HS-5 (cell line): Measurements from ENCODE around the gene PACSIN1.

Source experiments
- DNase-seq: peaks from one replicate; pipeline ENCODE4 v3.0.0-alpha.2; 2012; ENCODE audit warnings: low read depth

PACSIN1 gene

DNA sequence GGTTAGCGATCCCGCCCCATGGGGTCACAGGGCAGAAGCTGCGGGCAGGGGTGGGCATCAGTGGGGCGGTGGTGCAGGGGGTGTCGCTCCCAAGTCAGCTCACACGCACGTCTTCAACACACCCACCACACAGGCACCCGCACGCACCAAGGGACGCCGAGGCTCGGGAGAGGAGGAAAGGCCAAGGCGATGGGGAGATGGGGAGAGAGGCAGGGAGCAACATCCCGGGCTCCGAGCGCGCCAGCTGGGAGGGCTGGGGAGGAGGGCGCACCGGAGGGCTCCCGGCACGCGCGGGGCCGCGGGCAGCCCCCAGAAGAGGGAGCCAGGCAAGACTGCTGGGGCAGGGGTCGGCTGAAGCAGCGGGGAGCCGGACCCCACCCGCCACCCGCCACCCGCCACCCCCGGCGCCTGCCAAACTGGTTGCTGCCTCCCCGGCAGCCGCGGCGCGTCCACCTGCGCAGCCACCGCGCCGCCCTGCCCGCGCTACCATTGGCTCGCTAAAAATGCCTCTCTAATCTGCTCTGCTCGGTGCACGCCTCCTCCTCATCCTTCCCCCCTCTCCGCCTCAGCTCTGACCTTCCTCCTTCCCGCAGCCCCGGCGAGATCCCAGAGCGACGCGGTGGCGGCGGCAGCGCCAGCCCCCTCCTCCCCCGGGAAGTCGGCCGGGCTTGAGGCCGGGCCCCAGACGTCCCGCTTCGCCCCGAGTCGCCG, at the start of gene PACSIN1:
TSS of gene PACSIN1 (plus strand) at position 546 of the 711 bp plus-strand sequence. CDS start 60,230 bp downstream, outside the sequence.
- no peak for DNase-seq

DNA sequence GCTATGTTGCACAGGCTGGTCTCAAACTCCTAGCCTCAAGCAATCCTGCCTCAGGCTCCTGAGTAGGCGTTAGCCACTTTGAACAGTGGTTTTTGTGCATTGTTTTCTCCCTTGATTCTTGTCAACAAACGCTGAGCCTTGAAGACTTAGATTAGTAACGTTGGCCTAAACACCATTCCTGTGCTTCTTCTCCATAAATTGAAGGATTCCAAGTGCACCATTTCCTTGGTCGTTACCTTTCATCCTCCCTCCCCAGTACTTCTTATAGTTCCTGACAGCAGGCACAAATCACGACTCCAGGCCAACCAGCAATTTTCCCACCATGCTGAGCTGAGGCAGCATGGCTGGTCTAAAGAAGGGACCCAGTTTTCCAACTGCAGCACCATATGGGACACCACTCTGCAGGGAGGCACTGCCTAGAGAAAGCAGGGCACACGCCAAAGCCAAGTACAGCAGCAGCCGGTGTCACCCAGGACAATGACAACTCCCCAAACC, 49.0 kb upstream of the PACSIN1 start:
- no peak for DNase-seq

- DNase-seq, result no peak
Measured at GRCh38 chr6:34418367-34418766, 47.5 kb upstream of the PACSIN1 start.

DNA sequence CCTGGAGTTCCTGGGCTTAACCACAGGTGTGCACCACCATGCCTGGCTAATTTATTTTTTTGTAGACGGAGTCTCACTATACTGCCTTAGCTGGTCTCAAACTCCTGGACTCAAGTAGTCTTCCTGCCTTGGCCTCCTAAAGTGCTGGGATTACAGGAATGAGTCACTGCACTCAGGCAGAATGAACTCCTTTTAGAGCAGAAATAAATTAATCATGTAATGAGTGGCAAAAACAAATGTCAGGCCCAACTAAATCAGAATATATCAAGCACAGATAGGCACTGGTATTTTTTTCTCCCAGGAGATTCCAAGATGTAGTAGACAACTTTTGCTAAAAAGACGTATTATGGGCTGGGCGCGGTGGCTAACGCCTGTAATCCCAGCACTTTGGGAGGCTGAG, 42.6 kb upstream of the PACSIN1 start:
- DNase-seq, result no peak

DNA sequence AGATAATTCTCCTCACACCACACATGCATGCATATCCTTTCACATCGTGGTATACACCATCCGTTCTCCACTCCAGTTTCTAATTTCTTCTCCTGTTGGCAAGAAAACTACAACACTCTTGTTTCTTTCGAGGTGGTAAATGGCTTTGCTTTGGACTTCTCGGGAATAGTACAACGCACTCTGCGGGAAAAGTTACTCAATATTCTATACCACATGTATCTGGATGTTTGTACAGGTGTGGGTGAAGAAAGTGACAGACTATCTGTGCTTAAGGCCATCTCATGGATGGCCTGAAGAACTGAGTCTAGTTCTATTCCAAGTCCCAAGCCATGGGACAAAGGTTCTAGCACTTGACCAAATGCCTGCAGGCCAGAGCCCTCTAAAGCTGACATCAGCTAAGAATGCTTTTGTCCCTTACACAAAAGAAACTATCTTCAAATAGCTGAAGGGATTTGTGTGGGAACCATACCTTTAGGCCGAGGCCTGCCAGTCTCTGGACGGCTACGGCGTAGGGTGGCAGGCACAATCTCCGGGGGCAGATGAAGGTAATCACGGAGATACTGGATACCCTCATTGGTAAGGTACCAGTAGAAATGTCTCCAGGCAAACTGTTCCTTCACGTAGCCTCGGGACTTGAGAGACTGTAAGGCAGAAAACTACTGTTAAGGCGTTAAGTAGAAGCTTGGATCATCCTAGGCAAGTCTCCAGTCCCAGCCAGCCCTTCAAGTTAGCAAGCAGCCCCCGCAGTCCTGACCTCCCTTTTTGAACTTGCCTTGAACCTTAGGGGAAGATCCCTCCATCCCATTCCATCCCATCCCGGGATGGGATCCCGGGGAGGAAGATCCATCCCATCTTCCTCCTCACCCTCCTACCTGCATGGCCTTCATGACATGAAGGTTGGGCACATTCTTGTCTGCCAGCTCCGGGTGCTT, 41.4 kb upstream of the PACSIN1 start:
- no peak for DNase-seq

DNA sequence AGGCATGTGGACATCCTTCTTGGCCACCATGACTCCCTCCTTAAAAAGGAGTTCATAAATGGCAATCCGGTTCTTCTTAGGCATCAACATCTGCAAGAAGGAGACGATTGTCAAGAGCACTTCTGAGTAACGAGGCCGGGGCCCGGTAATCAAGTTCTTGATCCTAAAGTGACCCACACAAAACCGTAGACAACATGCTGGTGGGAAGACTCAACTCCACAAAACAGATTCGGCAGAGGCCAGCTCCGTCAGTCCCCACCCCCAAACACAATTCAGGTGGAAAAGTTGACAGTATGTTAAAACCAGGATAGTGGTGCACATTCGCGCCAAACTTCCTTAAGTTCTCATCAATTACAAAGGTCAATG, 40.8 kb upstream of the PACSIN1 start:
- DNase-seq, result no peak

- peak; percentile 67 for DNase-seq
Measured at GRCh38 chr6:34425498-34426410, 40.1 kb upstream of the PACSIN1 start, which contains the start of gene RPS10. RPS10 (minus strand) TSS chr6:34426069; CDS start chr6:34425221, 848 bp downstream.

GRCh38 chr6:34435916-34436315, 30.0 kb upstream of the PACSIN1 start:
- no peak for DNase-seq

- no peak for DNase-seq
Measured at GRCh38 chr6:34436803-34437643, 28.9 kb upstream of the PACSIN1 start.

GRCh38 chr6:34437644-34437970, 28.3 kb upstream of the PACSIN1 start:
- no peak for DNase-seq

DNA sequence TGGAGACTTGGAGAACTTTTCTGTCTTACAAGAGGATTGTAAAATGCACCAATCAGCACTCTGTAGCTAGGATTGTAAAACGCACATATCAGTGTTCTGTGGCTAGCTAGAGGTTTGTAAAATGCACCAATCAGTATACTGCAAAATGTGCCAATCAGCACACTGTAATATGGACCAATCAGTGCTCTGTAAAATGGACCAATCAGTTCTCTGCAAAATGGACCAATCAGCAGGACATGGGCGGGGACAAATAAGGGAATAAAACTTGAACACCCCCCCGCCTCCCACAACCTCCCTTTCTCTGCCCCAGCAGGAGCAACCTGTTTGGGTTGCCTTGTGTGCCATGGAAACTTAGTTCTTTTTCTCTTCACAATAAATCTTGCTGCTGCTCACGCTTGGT, 27.2 kb upstream of the PACSIN1 start:
- DNase-seq, result no peak

GRCh38 chr6:34439442-34439841, 26.4 kb upstream of the PACSIN1 start:
- no peak for DNase-seq

DNA sequence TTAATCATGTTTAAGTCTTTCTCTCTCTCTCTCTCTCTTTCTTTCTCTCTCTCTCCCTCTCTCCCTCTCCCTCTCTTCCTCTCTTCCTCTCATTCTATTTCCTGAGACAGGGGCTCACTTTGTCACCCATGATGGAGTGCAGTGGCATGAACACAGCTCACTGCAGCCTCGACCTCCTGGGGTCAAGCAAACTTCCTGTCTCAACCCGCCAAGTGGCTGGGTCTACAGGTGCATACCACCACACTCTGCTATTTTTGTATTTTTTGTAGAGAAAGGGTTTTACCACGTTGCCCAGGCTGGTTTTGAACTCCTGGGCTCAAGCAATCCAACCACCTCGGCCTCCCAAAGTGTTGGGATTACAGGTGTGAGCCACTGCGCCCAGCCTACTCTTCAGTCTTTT, 24.4 kb upstream of the PACSIN1 start:
- no peak for DNase-seq

- DNase-seq, result no peak
Measured at GRCh38 chr6:34445313-34445860, 20.5 kb upstream of the PACSIN1 start.

DNA sequence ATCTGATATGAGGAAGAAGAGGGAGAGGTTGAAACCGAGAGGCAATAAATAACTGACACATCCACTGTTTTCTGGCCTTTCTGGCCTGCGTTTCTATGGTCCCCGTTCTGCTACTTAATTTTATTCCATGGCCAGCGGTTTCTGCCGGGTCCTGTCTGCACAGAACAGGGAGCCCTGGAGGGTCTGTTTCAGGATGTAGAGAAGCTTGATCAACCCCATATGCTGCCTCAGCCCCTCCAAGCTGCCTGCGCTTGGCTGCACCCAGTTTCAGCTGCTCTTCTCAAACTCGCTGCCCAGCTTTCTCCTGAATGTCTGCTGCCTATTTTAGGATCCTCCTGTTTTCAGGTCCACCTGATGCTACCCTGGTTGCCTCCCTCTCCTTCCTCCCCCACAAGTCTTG, 18.5 kb upstream of the PACSIN1 start:
- DNase-seq, result no peak

DNA sequence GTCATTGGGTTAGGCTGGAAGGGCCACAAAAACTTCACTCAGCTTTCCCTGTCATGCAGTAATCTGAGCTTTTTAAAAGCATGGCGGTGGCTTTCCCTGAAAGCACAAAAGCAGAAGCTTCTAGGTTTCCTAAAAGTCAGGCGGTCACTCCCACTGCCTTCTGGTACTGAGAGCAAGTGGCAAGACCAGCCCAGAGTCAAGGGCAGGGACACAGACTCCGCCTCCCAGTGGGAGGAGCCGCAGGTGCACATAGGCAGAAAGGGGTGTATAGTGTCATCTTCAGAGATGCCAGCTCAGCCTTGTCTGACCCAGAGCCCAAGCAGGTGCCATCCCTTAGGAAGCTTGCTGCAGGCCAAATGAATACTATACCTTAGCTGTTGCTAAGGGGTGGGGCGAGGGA, 18.0 kb upstream of the PACSIN1 start:
- no peak for DNase-seq

DNA sequence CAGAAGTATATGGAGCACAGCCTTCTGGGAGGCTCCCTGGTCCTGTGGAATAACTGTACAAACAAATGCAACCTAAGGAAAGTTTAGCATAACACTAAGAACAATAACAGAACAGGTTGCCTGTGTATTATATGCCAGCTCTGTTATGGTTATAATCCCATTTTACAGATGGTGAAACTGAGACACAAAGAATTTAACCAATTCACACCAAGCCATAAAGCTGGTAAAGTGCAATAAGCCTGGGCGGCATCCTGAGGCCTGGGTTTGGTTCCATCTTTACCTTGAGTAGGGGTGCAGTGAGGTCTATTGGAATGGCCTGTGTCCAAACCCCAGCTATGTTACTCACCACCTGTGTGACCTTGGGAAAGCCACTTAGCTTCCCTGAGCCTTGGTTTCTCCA, 14.7 kb upstream of the PACSIN1 start:
- no peak for DNase-seq

DNA sequence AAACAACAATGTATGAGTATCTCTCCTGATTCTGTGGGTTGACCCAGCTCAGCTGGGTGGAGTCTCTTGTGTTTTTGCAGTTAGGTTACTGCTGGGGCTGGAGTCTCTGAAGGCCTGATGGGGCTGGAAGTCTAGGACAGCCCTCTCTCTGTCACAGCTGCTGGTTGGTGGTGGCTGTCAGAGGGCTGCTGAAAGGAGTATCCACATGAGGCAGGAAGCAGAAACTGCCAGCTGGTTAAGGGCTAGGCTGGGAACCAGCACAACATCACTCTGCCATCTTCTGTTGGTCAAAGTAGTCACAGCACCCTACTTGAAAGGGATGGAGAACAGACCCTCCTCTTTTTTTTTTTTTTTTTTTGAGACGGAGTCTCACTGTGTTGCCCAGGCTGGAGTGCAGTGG, 10.0 kb upstream of the PACSIN1 start:
- DNase-seq, result no peak

- DNase-seq, result no peak
Measured at GRCh38 chr6:34457382-34457741, 8.5 kb upstream of the PACSIN1 start.

DNA sequence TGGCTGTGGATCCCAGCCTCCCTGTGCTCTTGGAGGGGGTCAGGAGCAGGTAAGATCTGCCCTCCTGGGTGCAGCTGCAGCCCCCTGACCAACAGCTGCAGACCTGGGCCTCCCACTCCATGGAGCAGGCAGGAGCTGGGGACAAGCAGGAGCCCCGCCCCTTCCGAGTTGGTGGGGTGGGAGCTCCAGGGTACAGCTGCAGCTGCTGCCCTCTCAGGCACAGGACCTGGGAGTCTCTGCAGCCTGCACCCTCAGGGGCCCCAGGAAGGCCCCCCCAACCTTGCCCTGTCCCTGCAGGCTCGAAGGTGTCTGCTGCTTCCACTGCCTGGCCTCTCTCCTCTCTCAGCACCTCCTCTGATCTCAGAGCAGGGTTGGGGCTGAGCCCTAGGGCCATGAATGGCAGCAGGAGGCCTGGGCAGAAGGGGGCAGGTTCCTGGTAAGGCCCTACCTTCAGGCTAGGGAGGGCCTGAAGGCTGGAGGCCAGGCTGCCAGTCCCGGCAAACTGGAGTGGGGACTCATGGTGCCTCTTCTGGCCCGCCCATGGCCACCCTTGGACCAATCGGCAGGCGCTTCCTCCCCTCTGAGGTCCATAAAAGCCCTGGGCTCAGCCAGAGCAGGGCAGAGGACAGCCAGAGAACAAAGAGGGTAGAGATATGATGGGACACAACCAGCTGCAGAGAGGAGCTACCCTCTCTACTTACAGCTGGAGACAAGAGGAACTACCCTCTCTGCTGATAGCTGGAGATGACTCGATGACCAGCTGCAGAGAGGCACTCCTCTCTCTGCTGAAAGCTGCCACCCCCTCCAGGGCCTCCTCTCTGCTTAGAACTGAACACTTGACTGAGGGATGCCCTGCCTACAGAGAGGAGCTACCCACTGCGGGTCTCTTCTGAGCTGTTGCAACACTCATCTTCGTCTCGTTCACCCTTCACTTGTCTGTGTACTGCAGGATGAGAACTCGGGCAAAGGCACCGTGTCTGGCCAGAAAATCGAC, 7.8 kb upstream of the PACSIN1 start:
- no peak for DNase-seq
